HepG2 (cell line): ENCODE results near the gene DMAP1. TPM values are rescaled to one million over a fixed set of nuclear protein-coding genes. Genes with fewer than 3 reads are reported as not detected.

Experiments
- ATAC-seq: fragments of 200-7000 bp; cut with Tn5 transposase; 3 replicates; pipeline ENCODE4 v1.9.1; 2020; ENCODE audit warnings: mild to moderate bottlenecking, moderate library complexity
- BruUV-seq: library from RNA; stranded (reverse); fragments of 400-500 nt; replicated peaks from 2 replicates; lab custom pipeline; 2021; lab: Mats Ljungman, UMichigan
- CTCF ChIA-PET: fragments of 300-600 bp; formaldehyde crosslinking; extraction: SDS; loops from one replicate; lab custom pipeline; 2021; ENCODE audit warnings: low total read pairs, inconsistent platforms, low intra/inter-chr PET ratio; lab: Yijun Ruan, JAX
- POLR2A ChIA-PET: fragments of 350-600 bp; sonication (Branson Sonifier 250); formaldehyde crosslinking; loops from one replicate; lab custom pipeline; 2020; ENCODE audit warnings: antibody characterized with exemption, inconsistent platforms; lab: Yijun Ruan, JAX
- DNase-seq: peaks from one replicate; pipeline ENCODE4 v3.0.0-alpha.2; 2015; ENCODE audit warnings: low spot score
- FAIRE-seq: peaks from 3 replicates; lab custom pipeline; 2011; peaks lifted over from hg19 to GRCh38; lab: Jason Lieb, UNC
- H2AFZ ChIP-seq: one replicate; pipeline ENCODE4 v1.6.1; 2011; ENCODE audit warnings: low read length, inconsistent platforms
- H3K27ac ChIP-seq: fragments of 300-600 bp; 3 replicates; pipeline ENCODE4 v1.8.0; 2011; ENCODE audit warnings: mixed run types, mild to moderate bottlenecking, mixed read lengths, low read length, inconsistent platforms; ENCODE audit not compliant: insufficient read depth; ENCODE audit errors: extremely low read length
- H3K27me3 ChIP-seq, 2 experiments: fragments of 200-600 bp in 1 of 2; 2 replicates in 1 of 2; 3 replicates in 1 of 2; pipeline versions ENCODE4 v1.6.0 to v1.8.0; 2011; ENCODE audit warnings: low read length in 2 of 2, mild to moderate bottlenecking in 2 of 2, moderate library complexity in 2 of 2, inconsistent platforms in 1 of 2; ENCODE audit not compliant: insufficient read depth in 2 of 2, control insufficient read depth in 1 of 2
- H3K36me3 ChIP-seq, 2 experiments: fragments of 200-600 bp in 1 of 2; replicated peaks in 1 of 2; 2 replicates in 1 of 2; 3 replicates in 1 of 2; pipeline versions ENCODE4 v1.5.1 to v1.8.0; 2011; ENCODE audit warnings: low read length in 2 of 2, inconsistent platforms in 1 of 2; ENCODE audit not compliant: insufficient read depth in 2 of 2, control insufficient read depth in 1 of 2
- H3K4me1 ChIP-seq: 2 replicates; pipeline ENCODE4 v1.5.1; 2012; ENCODE audit warnings: low read length, inconsistent platforms; ENCODE audit not compliant: insufficient read depth
- H3K4me2 ChIP-seq: 2 replicates; pipeline ENCODE4 v1.6.0; 2011; ENCODE audit warnings: low read depth, low read length, inconsistent platforms
- H3K4me3 ChIP-seq, 3 experiments: fragments of 200-600 bp in 1 of 3; sonication (generic), shearing (Covaris generic) in 1 of 3; replicated peaks in 1 of 3; 2 replicates each; pipeline ENCODE4 v1.5.1; 2011 to 2016; ENCODE audit warnings: low read length in 3 of 3, inconsistent platforms in 2 of 3, low read depth in 2 of 3, mild to moderate bottlenecking in 2 of 3, control low read depth in 1 of 3, mixed read lengths in 1 of 3; ENCODE audit not compliant: insufficient read depth in 1 of 3
- H3K79me2 ChIP-seq: one replicate; pipeline ENCODE4 v1.6.1; 2011; ENCODE audit warnings: low read length, inconsistent platforms; ENCODE audit not compliant: insufficient read depth
- H3K9ac ChIP-seq: 2 replicates; pipeline ENCODE4 v1.6.0; 2011; ENCODE audit warnings: mild to moderate bottlenecking, low read depth, low read length, inconsistent platforms; ENCODE audit not compliant: insufficient read depth
- H3K9me3 ChIP-seq: 2 replicates; pipeline ENCODE4 v1.5.1; 2012; ENCODE audit warnings: mild to moderate bottlenecking, low read length
- H4K20me1 ChIP-seq: 2 replicates; pipeline ENCODE4 v1.6.0; 2011; ENCODE audit warnings: inconsistent platforms, mild to moderate bottlenecking, low read length, moderate library complexity; ENCODE audit not compliant: insufficient read depth
- KDM1A ChIP-seq: IDR thresholded peaks from 2 replicates; pipeline ENCODE4 v1.6.1; 2016; ENCODE audit warnings: missing compliant biosample characterization
- RARA ChIP-seq: IDR thresholded peaks from 2 replicates; pipeline ENCODE4 v1.6.1; 2016; ENCODE audit warnings: missing genetic modification reagents, missing compliant biosample characterization
- RFX1 ChIP-seq: fragments of 450-650 bp; IDR thresholded peaks from 2 replicates; pipeline ENCODE4 v1.6.1; 2017
- SNRNP70 ChIP-seq: fragments of 200-400 bp; formaldehyde crosslinking; IDR thresholded peaks from 2 replicates; pipeline ENCODE4 v1.6.1; 2017; ENCODE audit warnings: mild to moderate bottlenecking, low read depth, low read length, moderate library complexity
- SP5 ChIP-seq: IDR thresholded peaks from 2 replicates; pipeline ENCODE4 v1.6.1; 2016; ENCODE audit warnings: low read depth, borderline replicate concordance
- ZBTB20 ChIP-seq: sonication (generic); formaldehyde crosslinking; IDR thresholded peaks from 2 replicates; pipeline ENCODE4 v1.8.1; 2023; ENCODE audit warnings: missing genetic modification reagents, low read depth, mild to moderate bottlenecking, borderline replicate concordance
- ZNF160 ChIP-seq: sonication (generic); formaldehyde crosslinking; IDR thresholded peaks from 2 replicates; pipeline ENCODE4 v1.8.0; 2022; ENCODE audit warnings: mild to moderate bottlenecking, inconsistent platforms, missing genetic modification reagents
- ZNF552 ChIP-seq: sonication (generic); formaldehyde crosslinking; IDR thresholded peaks from 2 replicates; pipeline ENCODE4 v1.9.0; 2022; ENCODE audit warnings: missing genetic modification reagents, mild to moderate bottlenecking, borderline replicate concordance
- WGBS: methylation state at CpG from one replicate; pipeline ENCODE4 v1.1.6; 2017; ENCODE audit warnings: low lambda C conversion rate; 5-methylcytosine and 5-hydroxymethylcytosine counted together
- in situ Hi-C: cut with HindIII; loops from 2 replicates; pipeline ENCODE4 v1.10.0; 2017; ENCODE audit warnings: low pct_unique_long_range_greater_than_20kb; ENCODE audit not compliant: extremely low pct_ligation_motif_present
- intact Hi-C: fragments of 100-400 bp; cut with micrococcal nuclease; formaldehyde crosslinking; loops from one replicate; pipeline ENCODE4 v1.10.0; 2022; ENCODE audit not compliant: unreplicated experiment
- polyA plus RNA-seq, 8 experiments: library from polyadenylated mRNA; depleted of rRNA in 3 of 8; stranded (reverse) in 7 of 8; unstranded in 1 of 8; fragments of >200 nt; fragmentation: Illumina TruSeq in 4 of 8; extraction: Trizol in 4 of 8; gene quantifications; 2 replicates each; pipeline versions ENCODE4 v1.2.1 to v1.2.3, GENCODE V29; 2011 to 2016; ENCODE audit warnings: low read depth in 4 of 8, missing spikeins in 1 of 8, mixed read lengths in 1 of 8; ENCODE audit not compliant: insufficient read depth in 1 of 8
- total RNA-seq, 5 experiments: library from RNA; depleted of rRNA; stranded (reverse); fragments of >200 nt; fragmentation: Illumina TruSeq; extraction: Trizol; gene quantifications; 2 replicates each; pipeline ENCODE4 v1.2.3, GENCODE V29; 2016; ENCODE audit warnings: low read depth in 1 of 5
- TF ChIP-seq, protein P1 (sequence below): sonication (generic); formaldehyde crosslinking; IDR thresholded peaks from 2 replicates; pipeline ENCODE4 v1.4.0; 2020; ENCODE audit warnings: low read depth, missing genetic modification reagents
- TF ChIP-seq, protein P2 (sequence below): sonication (generic); formaldehyde crosslinking; IDR thresholded peaks from 2 replicates; pipeline ENCODE4 v1.4.0; 2020; ENCODE audit warnings: missing genetic modification reagents
- TF ChIP-seq, protein P3 (sequence below): sonication (generic); formaldehyde crosslinking; IDR thresholded peaks from 2 replicates; pipeline ENCODE4 v1.8.1; 2022; ENCODE audit warnings: low read depth, mild to moderate bottlenecking, missing genetic modification reagents

Gene DMAP1
- total and polyA plus RNA-seq, 2 of the 13 experiments (the other 11 are each of a cell fraction or from before 2014, with no cell fraction given): 17.6 to 32.7 TPM

DNA sequence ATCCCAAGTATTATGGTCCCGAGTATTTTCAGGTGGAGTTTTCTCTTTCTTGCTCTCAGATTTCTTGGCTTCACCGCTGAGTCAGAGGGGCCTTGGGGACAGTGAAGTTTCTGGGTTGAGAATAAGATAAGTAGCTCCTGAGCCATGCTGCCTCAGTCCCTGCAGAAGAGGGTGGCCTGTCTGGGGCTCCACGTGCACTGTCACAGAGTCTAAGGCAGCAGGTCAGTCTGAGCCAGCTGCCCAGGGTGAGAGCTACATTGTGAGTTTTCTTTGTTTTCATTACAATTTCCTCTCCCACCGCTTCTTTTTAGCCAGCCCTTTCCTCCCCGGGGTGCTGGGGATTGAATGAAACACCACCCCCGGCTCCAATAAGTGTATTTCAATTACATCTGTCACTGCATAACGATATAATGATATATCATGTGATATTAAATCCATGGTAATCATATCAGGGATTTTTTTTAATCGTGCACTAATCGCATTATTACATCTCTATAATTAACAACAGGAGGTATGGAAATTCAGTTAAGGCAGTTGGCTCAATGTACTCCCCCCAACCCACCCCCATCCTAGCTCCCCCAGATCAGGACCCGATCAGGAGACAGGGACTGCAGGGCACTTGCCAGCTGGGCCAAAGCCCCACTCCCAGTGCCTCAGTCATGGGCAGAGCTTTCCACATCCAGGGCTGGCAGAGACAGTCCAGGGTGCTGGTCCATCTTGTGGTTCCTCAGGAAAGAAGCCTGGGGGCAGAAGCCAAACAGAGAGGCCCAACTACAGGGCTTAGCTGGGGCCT is 43.7 kb downstream of the DMAP1 start:
- no peak for ATAC-seq
- Histone ChIP-seq H3K9me3 (no peaks in the 10 kb centered on the region), H3K27ac (no peak overlapping the region), H3K79me2 (no peaks in the 10 kb centered on the region), H3K9ac (no peak overlapping the region), H3K4me1 (peaks cover 22% of the 10 kb centered on the region), H3K27me3 (no peaks in the 10 kb centered on the region), H4K20me1 (no peaks in the 10 kb centered on the region), H3K4me3 (no peak overlapping the region), H3K36me3 (peaks cover 1 to 4% of the 10 kb centered on the region in 2 experiments; a peak in 1 of 5 replicates), H2AFZ (no peak overlapping the region), H3K4me2 (no peak overlapping the region)
- in situ Hi-C loops (no loop called here), intact Hi-C loops (no loop called here)
- POLR2A ChIA-PET: no interaction called here
- CTCF ChIA-PET: no interaction called here
- no TSS peak for BruUV-seq
- 97% methylated on average over 10 of the region's 10 CpGs for WGBS
- no peak for DNase-seq
- no peak for FAIRE-seq
- TF ChIP-seq KDM1A (no peak), RFX1 (no peak), SP5 (CRISPR knock-in tag) (no peak), SNRNP70 (no peak), ZNF552 (CRISPR knock-in tag) (no peak), ZNF160 (CRISPR knock-in tag) (no peak), ZBTB20 (CRISPR knock-in tag) (no peak), RARA (CRISPR knock-in tag) (no peak)
- TF ChIP-seq, protein P1, sequence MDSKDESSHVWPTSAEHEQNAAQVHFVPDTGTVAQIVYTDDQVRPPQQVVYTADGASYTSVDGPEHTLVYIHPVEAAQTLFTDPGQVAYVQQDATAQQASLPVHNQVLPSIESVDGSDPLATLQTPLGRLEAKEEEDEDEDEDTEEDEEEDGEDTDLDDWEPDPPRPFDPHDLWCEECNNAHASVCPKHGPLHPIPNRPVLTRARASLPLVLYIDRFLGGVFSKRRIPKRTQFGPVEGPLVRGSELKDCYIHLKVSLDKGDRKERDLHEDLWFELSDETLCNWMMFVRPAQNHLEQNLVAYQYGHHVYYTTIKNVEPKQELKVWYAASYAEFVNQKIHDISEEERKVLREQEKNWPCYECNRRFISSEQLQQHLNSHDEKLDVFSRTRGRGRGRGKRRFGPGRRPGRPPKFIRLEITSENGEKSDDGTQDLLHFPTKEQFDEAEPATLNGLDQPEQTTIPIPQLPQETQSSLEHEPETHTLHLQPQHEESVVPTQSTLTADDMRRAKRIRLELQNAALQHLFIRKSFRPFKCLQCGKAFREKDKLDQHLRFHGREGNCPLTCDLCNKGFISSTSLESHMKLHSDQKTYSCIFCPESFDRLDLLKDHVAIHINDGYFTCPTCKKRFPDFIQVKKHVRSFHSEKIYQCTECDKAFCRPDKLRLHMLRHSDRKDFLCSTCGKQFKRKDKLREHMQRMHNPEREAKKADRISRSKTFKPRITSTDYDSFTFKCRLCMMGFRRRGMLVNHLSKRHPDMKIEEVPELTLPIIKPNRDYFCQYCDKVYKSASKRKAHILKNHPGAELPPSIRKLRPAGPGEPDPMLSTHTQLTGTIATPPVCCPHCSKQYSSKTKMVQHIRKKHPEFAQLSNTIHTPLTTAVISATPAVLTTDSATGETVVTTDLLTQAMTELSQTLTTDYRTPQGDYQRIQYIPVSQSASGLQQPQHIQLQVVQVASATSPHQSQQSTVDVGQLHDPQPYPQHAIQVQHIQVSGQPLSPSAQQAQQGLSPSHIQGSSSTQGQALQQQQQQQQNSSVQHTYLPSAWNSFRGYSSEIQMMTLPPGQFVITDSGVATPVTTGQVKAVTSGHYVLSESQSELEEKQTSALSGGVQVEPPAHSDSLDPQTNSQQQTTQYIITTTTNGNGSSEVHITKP (CRISPR knock-in tag): no peak
- TF ChIP-seq, protein P2, sequence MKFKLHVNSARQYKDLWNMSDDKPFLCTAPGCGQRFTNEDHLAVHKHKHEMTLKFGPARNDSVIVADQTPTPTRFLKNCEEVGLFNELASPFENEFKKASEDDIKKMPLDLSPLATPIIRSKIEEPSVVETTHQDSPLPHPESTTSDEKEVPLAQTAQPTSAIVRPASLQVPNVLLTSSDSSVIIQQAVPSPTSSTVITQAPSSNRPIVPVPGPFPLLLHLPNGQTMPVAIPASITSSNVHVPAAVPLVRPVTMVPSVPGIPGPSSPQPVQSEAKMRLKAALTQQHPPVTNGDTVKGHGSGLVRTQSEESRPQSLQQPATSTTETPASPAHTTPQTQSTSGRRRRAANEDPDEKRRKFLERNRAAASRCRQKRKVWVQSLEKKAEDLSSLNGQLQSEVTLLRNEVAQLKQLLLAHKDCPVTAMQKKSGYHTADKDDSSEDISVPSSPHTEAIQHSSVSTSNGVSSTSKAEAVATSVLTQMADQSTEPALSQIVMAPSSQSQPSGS (CRISPR knock-in tag): no peak
- TF ChIP-seq, protein P3, sequence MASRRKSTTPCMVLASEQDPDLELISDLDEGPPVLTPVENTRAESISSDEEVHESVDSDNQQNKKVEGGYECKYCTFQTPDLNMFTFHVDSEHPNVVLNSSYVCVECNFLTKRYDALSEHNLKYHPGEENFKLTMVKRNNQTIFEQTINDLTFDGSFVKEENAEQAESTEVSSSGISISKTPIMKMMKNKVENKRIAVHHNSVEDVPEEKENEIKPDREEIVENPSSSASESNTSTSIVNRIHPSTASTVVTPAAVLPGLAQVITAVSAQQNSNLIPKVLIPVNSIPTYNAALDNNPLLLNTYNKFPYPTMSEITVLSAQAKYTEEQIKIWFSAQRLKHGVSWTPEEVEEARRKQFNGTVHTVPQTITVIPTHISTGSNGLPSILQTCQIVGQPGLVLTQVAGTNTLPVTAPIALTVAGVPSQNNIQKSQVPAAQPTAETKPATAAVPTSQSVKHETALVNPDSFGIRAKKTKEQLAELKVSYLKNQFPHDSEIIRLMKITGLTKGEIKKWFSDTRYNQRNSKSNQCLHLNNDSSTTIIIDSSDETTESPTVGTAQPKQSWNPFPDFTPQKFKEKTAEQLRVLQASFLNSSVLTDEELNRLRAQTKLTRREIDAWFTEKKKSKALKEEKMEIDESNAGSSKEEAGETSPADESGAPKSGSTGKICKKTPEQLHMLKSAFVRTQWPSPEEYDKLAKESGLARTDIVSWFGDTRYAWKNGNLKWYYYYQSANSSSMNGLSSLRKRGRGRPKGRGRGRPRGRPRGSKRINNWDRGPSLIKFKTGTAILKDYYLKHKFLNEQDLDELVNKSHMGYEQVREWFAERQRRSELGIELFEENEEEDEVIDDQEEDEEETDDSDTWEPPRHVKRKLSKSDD (CRISPR knock-in tag): no peak
